ENCODE data around the gene CAMK1D. TPM values are rescaled to one million over a fixed set of nuclear protein-coding genes. Genes with fewer than 3 reads are reported as not detected.
"Not testable (repeated sequence)": the region's sequence is repeated elsewhere in the genome, so short reads cannot be mapped to it uniquely, and the experiment has no call there.

CAMK1D gene
- total RNA-seq, 4 donors from 2014 or later: 13.5 to 21.4 (median 15.7) TPM

DNA sequence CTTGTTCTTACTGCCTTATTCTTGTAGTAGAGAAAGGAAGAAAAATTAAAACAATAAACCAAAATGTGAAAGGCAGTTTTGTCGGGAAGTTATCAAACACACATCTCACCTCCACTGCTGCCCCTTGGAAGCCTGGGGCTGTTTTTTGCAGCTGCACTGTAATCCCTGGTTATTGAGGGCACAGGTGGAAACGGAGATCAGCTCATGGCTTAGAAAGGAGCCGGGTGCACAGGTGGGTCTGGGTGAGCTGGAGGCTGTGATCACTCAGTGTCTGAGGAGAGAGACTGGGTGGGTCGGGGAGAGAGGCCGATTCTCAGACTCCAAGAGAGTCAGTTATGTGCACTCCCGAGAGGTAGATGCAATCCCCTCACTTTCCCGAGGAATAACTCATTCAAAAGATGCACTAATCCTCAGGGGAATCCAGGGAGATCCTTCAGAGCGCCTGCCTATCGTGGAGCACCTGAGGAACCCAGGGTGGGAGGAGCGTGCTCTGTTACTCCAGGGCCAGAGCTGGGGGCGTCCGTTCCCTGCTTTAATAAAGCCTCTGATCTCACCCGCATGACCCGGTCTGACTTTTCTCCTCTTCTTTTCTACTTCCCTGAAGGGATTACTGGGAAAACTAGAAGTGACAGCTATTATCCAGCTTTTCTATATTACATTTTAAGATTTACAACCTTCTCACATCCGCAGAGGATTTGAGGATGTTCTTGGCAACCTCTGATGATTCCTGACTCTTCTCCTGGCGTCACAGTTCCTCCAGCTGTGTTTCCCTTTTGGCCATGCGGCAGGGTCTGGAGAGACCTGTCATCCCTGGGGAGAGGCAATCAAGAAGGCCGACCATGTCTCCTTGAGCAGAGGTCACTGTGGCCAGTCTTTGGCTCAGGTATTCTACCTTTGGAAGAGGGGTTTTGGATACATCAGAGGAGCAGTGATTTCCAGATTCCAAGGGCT is 82.1 kb downstream of the CAMK1D start:
- no peak for DNase-seq
- peaks cover 7 to 26% (median 10%) of the 10 kb centered on the region in 4 donors for H3K4me1 ChIP-seq
- WGBS, 2 donors (ENCODE audit: low coverage in 1 of 2): 79 to 80% methylated on average over 8 to 18 of the region's 18 CpGs
- TF ChIP-seq POLR2A (IDR thresholded peaks at IDR 0.05) (no peak), POLR2AphosphoS5 (IDR thresholded peaks at IDR 0.05) (peak in 1 of 3 donors; percentile 21)
- no peaks in the 10 kb centered on the region for H3K9me3 ChIP-seq
- no peak overlapping the region for H3K27ac ChIP-seq
- H3K4me3 ChIP-seq: no peak overlapping the region
- in situ Hi-C loops (cut with MboI; ENCODE audit: low pct_ligation_motif_present in 1 of 4, low pct_unique_long_range_greater_than_20kb in 1 of 4, low sequenced_read_pairs in 3 of 4) (no loop called here), intact Hi-C loops (cut with DNase I; ENCODE audit: low total_unique reads) (no loop called here)
- no peaks in the 10 kb centered on the region for H3K27me3 ChIP-seq
- H3K36me3 ChIP-seq: no peaks in the 10 kb centered on the region

GRCh38 chr10:12432402-12433189 is 83.2 kb downstream of the CAMK1D start:
- DNase-seq: peak; percentile 41
- TF ChIP-seq POLR2AphosphoS5 (IDR thresholded peaks at IDR 0.05): peak in 2 of 3 donors; percentile 15 to 23
- TF ChIP-seq EP300 (IDR thresholded peaks at IDR 0.05; ENCODE audit: low read depth): no peak
- H3K4me1 ChIP-seq: peaks cover 7 to 26% (median 10%) of the 10 kb centered on the region in 4 donors
- WGBS, 2 donors (ENCODE audit: low coverage in 1 of 2): 73 to 88% methylated on average over 4 to 13 of the region's 13 CpGs
- no peaks in the 10 kb centered on the region for H3K27me3 ChIP-seq
- no peaks in the 10 kb centered on the region for H3K9me3 ChIP-seq
- intact Hi-C loops (cut with DNase I; ENCODE audit: low total_unique reads): no loop called here
- H3K4me3 ChIP-seq: no peak overlapping the region
- no peaks in the 10 kb centered on the region for H3K36me3 ChIP-seq
- in situ Hi-C loops (cut with MboI; ENCODE audit: low pct_ligation_motif_present in 1 of 4, low pct_unique_long_range_greater_than_20kb in 1 of 4, low sequenced_read_pairs in 3 of 4): no loop called here
- peak overlapping the region; percentile 2 to 50 (median 20) for H3K27ac ChIP-seq

- TF ChIP-seq EP300 (IDR thresholded peaks at IDR 0.05; ENCODE audit: low read depth) (no peak), POLR2A (IDR thresholded peaks at IDR 0.05) (no peak), POLR2AphosphoS5 (IDR thresholded peaks at IDR 0.05) (no peak)
- TF ChIP-seq, protein P1, sequence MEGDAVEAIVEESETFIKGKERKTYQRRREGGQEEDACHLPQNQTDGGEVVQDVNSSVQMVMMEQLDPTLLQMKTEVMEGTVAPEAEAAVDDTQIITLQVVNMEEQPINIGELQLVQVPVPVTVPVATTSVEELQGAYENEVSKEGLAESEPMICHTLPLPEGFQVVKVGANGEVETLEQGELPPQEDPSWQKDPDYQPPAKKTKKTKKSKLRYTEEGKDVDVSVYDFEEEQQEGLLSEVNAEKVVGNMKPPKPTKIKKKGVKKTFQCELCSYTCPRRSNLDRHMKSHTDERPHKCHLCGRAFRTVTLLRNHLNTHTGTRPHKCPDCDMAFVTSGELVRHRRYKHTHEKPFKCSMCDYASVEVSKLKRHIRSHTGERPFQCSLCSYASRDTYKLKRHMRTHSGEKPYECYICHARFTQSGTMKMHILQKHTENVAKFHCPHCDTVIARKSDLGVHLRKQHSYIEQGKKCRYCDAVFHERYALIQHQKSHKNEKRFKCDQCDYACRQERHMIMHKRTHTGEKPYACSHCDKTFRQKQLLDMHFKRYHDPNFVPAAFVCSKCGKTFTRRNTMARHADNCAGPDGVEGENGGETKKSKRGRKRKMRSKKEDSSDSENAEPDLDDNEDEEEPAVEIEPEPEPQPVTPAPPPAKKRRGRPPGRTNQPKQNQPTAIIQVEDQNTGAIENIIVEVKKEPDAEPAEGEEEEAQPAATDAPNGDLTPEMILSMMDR (IDR thresholded peaks at IDR 0.05): no peak
- 58% methylated on average over 6 of the region's 6 CpGs; no CpG with 5 or more reads in 1 of the 2 donors for WGBS, 2 donors (ENCODE audit: low coverage in 1 of 2)
- H3K9me3 ChIP-seq: no peaks in the 10 kb centered on the region
- H3K4me3 ChIP-seq: no peak overlapping the region
- DNase-seq: no peak
- H3K36me3 ChIP-seq: no peaks in the 10 kb centered on the region
- in situ Hi-C loops (cut with MboI; ENCODE audit: low pct_ligation_motif_present in 1 of 4, low pct_unique_long_range_greater_than_20kb in 1 of 4, low sequenced_read_pairs in 3 of 4): no loop called here
- H3K4me1 ChIP-seq: peaks cover 7 to 33% (median 13%) of the 10 kb centered on the region in 4 donors
- no peak overlapping the region for H3K27ac ChIP-seq
- H3K27me3 ChIP-seq: no peaks in the 10 kb centered on the region
- intact Hi-C loops (cut with DNase I; ENCODE audit: low total_unique reads): no loop called here
Measured at GRCh38 chr10:12434277-12434676, 84.9 kb downstream of the CAMK1D start.

DNA sequence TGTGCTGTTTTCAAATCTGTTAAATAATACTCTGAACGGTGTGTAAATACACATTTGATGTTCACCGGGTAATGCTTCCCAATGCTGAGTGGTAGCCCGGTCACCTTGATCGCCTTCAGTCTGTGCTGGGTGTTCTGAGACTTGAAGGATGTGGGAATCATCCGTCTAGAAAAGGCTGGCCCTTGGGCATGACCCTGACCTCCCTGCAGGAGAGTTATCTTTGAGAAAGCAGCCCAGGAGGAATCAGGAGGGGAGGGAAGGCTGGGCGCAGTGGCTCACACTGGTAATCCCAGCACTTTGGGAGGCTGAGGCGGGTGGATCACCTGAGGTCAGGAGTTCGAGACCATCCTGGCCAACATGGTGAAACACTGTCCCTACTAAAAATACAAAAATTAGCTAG is 85.3 kb downstream of the CAMK1D start:
- DNase-seq; H3K27me3 ChIP-seq; H3K27ac ChIP-seq; H3K9me3 ChIP-seq; in situ Hi-C loops (cut with MboI; ENCODE audit: low pct_ligation_motif_present in 1 of 4, low pct_unique_long_range_greater_than_20kb in 1 of 4, low sequenced_read_pairs in 3 of 4); intact Hi-C loops (cut with DNase I; ENCODE audit: low total_unique reads); H3K36me3 ChIP-seq; H3K4me3 ChIP-seq: not testable (repeated sequence)
- 72% methylated on average over 8 of the region's 8 CpGs; no CpG with 5 or more reads in 1 of the 2 donors for WGBS, 2 donors (ENCODE audit: low coverage in 1 of 2)
- peaks cover 7 to 37% (median 13%) of the 10 kb centered on the region in 4 donors for H3K4me1 ChIP-seq

DNA sequence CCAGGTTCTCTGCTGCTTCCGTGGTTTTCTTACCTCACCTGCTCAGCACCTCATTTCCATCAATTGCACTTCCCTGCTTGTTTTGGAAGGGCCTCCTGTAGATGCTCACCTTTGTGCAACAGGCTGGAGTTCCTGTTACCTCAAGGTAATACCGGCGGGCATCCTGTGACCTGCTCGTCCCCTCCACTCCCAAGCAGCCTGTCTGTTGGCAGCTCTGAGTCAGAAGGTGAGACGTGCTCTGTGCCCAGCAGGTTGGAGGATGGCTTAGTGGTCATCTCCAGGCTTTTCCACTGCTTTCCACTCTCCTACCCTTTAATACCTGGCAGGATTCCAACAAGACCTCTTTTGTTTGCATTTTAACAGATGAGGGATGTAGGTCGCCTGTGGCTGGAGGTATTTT is 86.0 kb downstream of the CAMK1D start:
- H3K27ac ChIP-seq: no peak overlapping the region
- no peak for TF ChIP-seq EP300 (IDR thresholded peaks at IDR 0.05; ENCODE audit: low read depth)
- TF ChIP-seq POLR2AphosphoS5 (IDR thresholded peaks at IDR 0.05): no peak
- H3K4me3 ChIP-seq: no peak overlapping the region
- peaks cover 7 to 39% (median 13%) of the 10 kb centered on the region in 4 donors for H3K4me1 ChIP-seq
- H3K27me3 ChIP-seq: no peaks in the 10 kb centered on the region
- DNase-seq: no peak
- in situ Hi-C loops (cut with MboI; ENCODE audit: low pct_ligation_motif_present in 1 of 4, low pct_unique_long_range_greater_than_20kb in 1 of 4, low sequenced_read_pairs in 3 of 4): no loop called here
- no peaks in the 10 kb centered on the region for H3K36me3 ChIP-seq
- H3K9me3 ChIP-seq: no peaks in the 10 kb centered on the region
- 77 to 89% methylated on average over 1 to 6 of the region's 6 CpGs for WGBS, 2 donors (ENCODE audit: low coverage in 1 of 2)
- intact Hi-C loops (cut with DNase I; ENCODE audit: low total_unique reads): no loop called here
